ENCODE measurements around the gene RHBDD3.

GRCh38 chr22:29253561-29254285, 14.1 kb downstream of the RHBDD3 start:
- TF ChIP-seq, protein P1, sequence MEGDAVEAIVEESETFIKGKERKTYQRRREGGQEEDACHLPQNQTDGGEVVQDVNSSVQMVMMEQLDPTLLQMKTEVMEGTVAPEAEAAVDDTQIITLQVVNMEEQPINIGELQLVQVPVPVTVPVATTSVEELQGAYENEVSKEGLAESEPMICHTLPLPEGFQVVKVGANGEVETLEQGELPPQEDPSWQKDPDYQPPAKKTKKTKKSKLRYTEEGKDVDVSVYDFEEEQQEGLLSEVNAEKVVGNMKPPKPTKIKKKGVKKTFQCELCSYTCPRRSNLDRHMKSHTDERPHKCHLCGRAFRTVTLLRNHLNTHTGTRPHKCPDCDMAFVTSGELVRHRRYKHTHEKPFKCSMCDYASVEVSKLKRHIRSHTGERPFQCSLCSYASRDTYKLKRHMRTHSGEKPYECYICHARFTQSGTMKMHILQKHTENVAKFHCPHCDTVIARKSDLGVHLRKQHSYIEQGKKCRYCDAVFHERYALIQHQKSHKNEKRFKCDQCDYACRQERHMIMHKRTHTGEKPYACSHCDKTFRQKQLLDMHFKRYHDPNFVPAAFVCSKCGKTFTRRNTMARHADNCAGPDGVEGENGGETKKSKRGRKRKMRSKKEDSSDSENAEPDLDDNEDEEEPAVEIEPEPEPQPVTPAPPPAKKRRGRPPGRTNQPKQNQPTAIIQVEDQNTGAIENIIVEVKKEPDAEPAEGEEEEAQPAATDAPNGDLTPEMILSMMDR (IDR thresholded peaks at IDR 0.05), result no peak
- no peak for TF ChIP-seq POLR2AphosphoS5 (IDR thresholded peaks at IDR 0.05; ENCODE audit: low read depth, low read length)
- TF ChIP-seq SIN3A (IDR thresholded peaks at IDR 0.05; ENCODE audit: borderline replicate concordance, insufficient read depth, low read depth, low read length), result no peak
- no peak for TF ChIP-seq TCF7L2 (IDR thresholded peaks at IDR 0.05; ENCODE audit: low read depth, low read length)
- no peak for TF ChIP-seq REST (IDR thresholded peaks at IDR 0.05; ENCODE audit: insufficient read depth in 1 of 2, low read depth in 2 of 2, low read length in 1 of 2)

All from Panc1 (cell line).